ENCODE measurements around the gene NPHP3. TPM values are rescaled to one million over a fixed set of nuclear protein-coding genes. Genes with fewer than 3 reads are reported as not detected.
"Not testable (repeated sequence)": the region's sequence is repeated elsewhere in the genome, so short reads cannot be mapped to it uniquely, and the experiment has no call there.

The NPHP3 gene, protein sequence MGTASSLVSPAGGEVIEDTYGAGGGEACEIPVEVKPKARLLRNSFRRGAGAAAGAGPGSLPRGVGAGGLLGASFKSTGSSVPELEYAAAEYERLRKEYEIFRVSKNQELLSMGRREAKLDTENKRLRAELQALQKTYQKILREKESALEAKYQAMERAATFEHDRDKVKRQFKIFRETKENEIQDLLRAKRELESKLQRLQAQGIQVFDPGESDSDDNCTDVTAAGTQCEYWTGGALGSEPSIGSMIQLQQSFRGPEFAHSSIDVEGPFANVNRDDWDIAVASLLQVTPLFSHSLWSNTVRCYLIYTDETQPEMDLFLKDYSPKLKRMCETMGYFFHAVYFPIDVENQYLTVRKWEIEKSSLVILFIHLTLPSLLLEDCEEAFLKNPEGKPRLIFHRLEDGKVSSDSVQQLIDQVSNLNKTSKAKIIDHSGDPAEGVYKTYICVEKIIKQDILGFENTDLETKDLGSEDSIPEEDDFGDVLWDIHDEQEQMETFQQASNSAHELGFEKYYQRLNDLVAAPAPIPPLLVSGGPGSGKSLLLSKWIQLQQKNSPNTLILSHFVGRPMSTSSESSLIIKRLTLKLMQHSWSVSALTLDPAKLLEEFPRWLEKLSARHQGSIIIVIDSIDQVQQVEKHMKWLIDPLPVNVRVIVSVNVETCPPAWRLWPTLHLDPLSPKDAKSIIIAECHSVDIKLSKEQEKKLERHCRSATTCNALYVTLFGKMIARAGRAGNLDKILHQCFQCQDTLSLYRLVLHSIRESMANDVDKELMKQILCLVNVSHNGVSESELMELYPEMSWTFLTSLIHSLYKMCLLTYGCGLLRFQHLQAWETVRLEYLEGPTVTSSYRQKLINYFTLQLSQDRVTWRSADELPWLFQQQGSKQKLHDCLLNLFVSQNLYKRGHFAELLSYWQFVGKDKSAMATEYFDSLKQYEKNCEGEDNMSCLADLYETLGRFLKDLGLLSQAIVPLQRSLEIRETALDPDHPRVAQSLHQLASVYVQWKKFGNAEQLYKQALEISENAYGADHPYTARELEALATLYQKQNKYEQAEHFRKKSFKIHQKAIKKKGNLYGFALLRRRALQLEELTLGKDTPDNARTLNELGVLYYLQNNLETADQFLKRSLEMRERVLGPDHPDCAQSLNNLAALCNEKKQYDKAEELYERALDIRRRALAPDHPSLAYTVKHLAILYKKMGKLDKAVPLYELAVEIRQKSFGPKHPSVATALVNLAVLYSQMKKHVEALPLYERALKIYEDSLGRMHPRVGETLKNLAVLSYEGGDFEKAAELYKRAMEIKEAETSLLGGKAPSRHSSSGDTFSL (N-terminal part only)
- 50.6 TPM for total RNA-seq

DNA sequence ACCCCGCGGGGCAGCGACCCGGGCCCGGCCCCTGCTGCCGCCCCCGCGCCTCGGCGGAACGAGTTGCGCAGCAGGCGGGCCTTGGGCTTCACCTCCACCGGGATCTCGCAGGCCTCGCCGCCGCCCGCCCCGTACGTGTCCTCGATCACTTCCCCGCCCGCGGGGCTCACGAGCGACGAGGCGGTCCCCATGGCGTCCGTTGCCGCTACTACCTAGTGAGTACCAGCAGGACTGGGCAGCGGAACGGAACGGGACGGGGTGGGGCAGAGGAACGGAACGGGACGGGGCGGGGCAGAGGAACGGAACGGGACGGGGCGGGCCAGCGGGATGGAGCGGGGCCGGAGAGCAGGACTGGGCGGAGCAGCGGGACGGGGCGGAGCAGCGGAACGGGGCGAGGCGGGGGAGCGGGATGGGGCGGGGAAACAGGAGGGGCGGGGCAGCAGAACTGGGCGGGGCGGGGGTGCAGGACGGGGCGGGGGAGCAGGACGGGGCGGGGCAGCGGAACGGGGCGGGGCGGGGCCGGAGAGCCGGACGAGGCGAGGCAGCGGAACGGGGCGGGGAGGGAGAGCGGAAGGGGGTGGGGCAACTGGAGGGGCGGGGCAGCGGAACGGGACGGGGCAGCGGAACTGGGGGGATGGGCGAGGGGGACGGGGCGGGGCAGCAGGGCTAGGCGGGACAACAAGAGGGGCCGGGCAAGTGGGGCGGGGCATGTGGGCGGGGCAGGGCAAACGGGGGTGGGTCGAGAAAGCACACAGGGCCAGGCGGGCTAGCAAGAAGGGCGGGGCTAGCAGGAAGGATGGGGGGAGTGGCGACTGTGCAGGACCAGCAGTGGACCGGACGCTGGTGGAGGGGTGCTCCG, at the start of gene NPHP3:
NPHP3 (minus strand) TSS at position 245 of the 859 bp plus-strand sequence; CDS start at position 191, 54 bp downstream.
- Histone ChIP-seq H3K4me3 (ENCODE audit: low read length in 3 of 3) (peak within 1 kb of the TSS; percentile 87 to 95 (median 88)), H3K4me1 (ENCODE audit: control insufficient read depth in 3 of 3, insufficient read depth in 3 of 3, low read length in 3 of 3) (peaks cover 11 to 33% (median 18%) of the 10 kb centered on the region in 3 donors), H3K27me3 (ENCODE audit: control insufficient read depth in 3 of 3, insufficient read depth in 3 of 3, low read length in 3 of 3) (no peaks in the 10 kb centered on the region), H3K9ac (ENCODE audit: low read depth in 1 of 3, low read length in 3 of 3) (peak within 1 kb of the TSS; percentile 84 to 90 (median 89)), H3K27ac (ENCODE audit: low read depth, low read length) (peak within 1 kb of the TSS; percentile 97), H3K9me3 (ENCODE audit: control insufficient read depth in 3 of 3, low read length in 3 of 3) (no peaks in the 10 kb centered on the region), H3K36me3 (ENCODE audit: control insufficient read depth in 3 of 3, insufficient read depth in 3 of 3, low read length in 3 of 3) (peaks cover 0 to 10% (median 4%) of the 10 kb centered on the region in 3 donors)

DNA sequence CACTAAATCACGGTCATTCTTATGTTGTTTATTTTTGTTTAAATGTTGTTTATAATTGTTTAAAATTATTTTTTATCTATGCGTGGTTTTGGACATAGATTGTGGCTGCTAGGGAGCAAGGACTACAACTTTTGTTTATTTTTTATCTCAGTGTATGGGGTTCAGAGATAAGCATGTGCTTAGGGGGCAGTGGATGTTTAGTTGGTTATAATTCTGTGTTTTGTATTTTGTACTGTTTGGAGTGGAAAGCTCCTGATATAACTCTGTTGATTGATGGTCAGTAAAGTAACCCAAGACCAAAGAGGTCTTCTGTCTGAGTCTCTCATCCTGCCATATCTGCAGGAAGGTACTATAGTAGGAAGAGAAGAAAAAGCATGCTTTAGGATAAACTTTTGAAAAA, 36.5 kb upstream of the NPHP3 start:
- Histone ChIP-seq H3K27me3 (ENCODE audit: control insufficient read depth in 3 of 3, insufficient read depth in 3 of 3, low read length in 3 of 3) (no peaks in the 10 kb centered on the region), H3K27ac (ENCODE audit: low read depth, low read length) (no peak overlapping the region), H3K4me3 (ENCODE audit: low read length in 3 of 3) (no peak overlapping the region), H3K36me3 (ENCODE audit: control insufficient read depth in 3 of 3, insufficient read depth in 3 of 3, low read length in 3 of 3) (no peaks in the 10 kb centered on the region), H3K9ac (ENCODE audit: low read depth in 1 of 3, low read length in 3 of 3) (no peak overlapping the region), H3K4me1 (ENCODE audit: control insufficient read depth in 3 of 3, insufficient read depth in 3 of 3, low read length in 3 of 3) (no peaks in the 10 kb centered on the region), H3K9me3 (ENCODE audit: control insufficient read depth in 3 of 3, low read length in 3 of 3) (no peaks in the 10 kb centered on the region)

DNA sequence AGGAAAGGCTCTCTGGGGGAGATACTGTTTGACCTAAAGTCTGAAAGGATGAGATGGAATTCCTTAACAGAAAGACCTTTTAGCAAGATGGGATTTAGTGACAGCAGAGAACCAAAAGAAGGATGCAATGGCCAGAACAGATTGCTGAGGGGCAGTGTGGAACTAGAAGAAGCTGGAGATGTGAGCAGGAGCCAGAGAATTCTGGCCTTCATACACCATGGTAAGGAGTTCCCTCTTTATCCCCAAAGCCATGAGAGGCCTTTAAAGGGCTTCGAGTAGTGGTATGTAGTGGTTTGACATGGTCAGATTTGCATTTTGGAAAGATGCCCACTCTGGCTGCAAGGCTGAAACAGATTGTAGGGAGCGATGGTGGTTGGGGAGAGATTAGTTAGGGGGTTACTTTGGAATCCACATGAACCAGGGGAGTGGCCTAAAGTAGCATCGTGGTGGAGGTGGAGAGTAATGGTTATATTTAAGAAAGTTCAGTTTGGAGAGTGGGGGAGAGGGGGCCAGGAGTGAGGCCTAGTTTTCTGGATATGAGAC, 34.0 kb upstream of the NPHP3 start:
- Histone ChIP-seq H3K9me3 (ENCODE audit: control insufficient read depth in 3 of 3, low read length in 3 of 3) (no peaks in the 10 kb centered on the region), H3K4me1 (ENCODE audit: control insufficient read depth in 3 of 3, insufficient read depth in 3 of 3, low read length in 3 of 3) (no peaks in the 10 kb centered on the region), H3K27ac (ENCODE audit: low read depth, low read length) (no peak overlapping the region), H3K36me3 (ENCODE audit: control insufficient read depth in 3 of 3, insufficient read depth in 3 of 3, low read length in 3 of 3) (no peaks in the 10 kb centered on the region), H3K27me3 (ENCODE audit: control insufficient read depth in 3 of 3, insufficient read depth in 3 of 3, low read length in 3 of 3) (no peaks in the 10 kb centered on the region), H3K4me3 (ENCODE audit: low read length in 3 of 3) (no peak overlapping the region), H3K9ac (ENCODE audit: low read depth in 1 of 3, low read length in 3 of 3) (no peak overlapping the region)

DNA sequence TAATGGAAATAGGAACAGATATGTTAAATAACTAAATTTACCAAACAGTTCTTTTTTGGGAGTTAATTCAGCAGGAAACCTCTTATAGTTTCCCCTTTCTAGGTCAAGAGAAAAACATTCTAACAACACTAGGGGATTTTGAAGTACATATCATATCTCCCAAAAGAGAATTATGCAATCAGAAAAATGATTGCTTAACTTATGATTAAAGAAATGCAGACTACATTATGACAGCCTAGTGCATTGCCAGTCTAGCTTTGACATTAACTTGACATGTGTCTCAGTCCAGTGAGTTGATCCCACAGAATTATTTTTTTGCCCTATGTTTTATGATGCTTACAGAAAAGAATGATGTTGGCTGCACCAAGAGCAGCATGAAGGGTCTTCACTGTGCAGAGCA, 31.7 kb upstream of the NPHP3 start:
- H3K4me1 ChIP-seq (ENCODE audit: control insufficient read depth in 3 of 3, insufficient read depth in 3 of 3, low read length in 3 of 3) = no peaks in the 10 kb centered on the region
- no peaks in the 10 kb centered on the region for H3K36me3 ChIP-seq (ENCODE audit: control insufficient read depth in 3 of 3, insufficient read depth in 3 of 3, low read length in 3 of 3)
- no peaks in the 10 kb centered on the region for H3K9me3 ChIP-seq (ENCODE audit: control insufficient read depth in 3 of 3, low read length in 3 of 3)
- H3K4me3 ChIP-seq (ENCODE audit: low read length in 3 of 3) = no peak overlapping the region
- no peak overlapping the region for H3K9ac ChIP-seq (ENCODE audit: low read depth in 1 of 3, low read length in 3 of 3)
- no peak overlapping the region for H3K27ac ChIP-seq (ENCODE audit: low read depth, low read length)
- no peaks in the 10 kb centered on the region for H3K27me3 ChIP-seq (ENCODE audit: control insufficient read depth in 3 of 3, insufficient read depth in 3 of 3, low read length in 3 of 3)

DNA sequence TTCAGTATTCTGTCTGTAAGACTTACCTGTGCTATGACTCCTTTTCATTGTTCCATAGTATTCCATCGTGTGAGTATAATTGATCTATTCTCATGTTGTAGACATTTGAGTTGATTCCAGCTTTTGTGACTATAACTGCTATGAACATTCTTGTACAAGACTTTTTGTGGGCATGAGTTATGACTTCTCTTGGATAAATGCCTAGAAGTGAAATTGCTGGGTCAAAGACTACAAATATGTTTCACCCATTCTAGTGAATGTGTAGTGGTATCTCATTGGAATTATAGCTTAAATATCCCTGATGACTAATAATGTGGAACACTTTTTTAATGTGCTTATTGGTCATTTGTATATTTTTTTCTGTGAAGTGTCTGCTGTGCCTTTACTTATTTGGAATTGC, 27.6 kb upstream of the NPHP3 start:
- Histone ChIP-seq H3K27me3 (ENCODE audit: control insufficient read depth in 3 of 3, insufficient read depth in 3 of 3, low read length in 3 of 3) (no peaks in the 10 kb centered on the region), H3K36me3 (ENCODE audit: control insufficient read depth in 3 of 3, insufficient read depth in 3 of 3, low read length in 3 of 3) (no peaks in the 10 kb centered on the region), H3K4me3 (ENCODE audit: low read length in 3 of 3) (no peak overlapping the region), H3K4me1 (ENCODE audit: control insufficient read depth in 3 of 3, insufficient read depth in 3 of 3, low read length in 3 of 3) (no peaks in the 10 kb centered on the region), H3K9me3 (ENCODE audit: control insufficient read depth in 3 of 3, low read length in 3 of 3) (no peaks in the 10 kb centered on the region), H3K27ac (ENCODE audit: low read depth, low read length) (no peak overlapping the region), H3K9ac (ENCODE audit: low read depth in 1 of 3, low read length in 3 of 3) (no peak overlapping the region)

DNA sequence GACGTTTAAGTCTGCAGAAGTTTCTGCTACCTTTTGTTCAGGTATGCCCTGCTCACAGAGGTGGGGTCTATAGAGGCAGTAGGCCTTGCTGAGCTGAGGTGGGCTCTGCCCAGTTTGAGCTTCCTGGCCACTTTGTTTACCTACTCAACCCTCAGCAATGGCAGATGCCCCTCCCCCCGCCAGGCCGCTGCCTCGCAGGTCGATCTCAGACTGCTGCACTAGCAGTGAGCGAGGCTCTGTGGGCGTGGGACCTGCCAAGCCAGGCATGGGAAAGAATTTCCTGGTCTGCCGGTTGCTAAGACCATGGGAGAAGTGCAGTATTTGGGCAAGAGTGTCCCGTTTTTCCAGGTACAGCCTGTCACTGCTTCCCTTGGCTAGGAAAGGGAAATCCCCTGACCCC, 24.5 kb upstream of the NPHP3 start:
- not testable (repeated sequence) for H3K36me3 ChIP-seq (ENCODE audit: control insufficient read depth in 3 of 3, insufficient read depth in 3 of 3, low read length in 3 of 3); H3K27me3 ChIP-seq (ENCODE audit: control insufficient read depth in 3 of 3, insufficient read depth in 3 of 3, low read length in 3 of 3); H3K4me1 ChIP-seq (ENCODE audit: control insufficient read depth in 3 of 3, insufficient read depth in 3 of 3, low read length in 3 of 3); H3K9ac ChIP-seq (ENCODE audit: low read depth in 1 of 3, low read length in 3 of 3); H3K4me3 ChIP-seq (ENCODE audit: low read length in 3 of 3); H3K9me3 ChIP-seq (ENCODE audit: control insufficient read depth in 3 of 3, low read length in 3 of 3); H3K27ac ChIP-seq (ENCODE audit: low read depth, low read length)

DNA sequence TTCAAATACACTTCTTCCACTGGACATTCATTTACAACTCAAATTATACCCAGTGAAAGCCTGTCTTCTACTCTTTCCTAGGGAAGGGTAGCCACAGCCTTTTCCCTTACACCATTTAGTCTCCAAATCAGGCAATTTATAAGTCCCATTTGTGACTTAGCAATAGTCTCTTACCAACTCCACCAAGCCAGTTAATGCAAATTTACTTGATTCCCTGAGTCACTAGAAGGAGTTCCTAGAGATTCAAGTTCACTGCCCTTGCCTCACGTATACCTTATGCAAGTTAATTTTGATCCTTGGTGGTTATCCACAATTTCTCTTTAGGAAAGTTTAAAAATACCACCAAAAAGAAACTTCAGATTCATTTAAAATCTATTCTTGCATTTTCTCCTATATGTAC, 16.1 kb upstream of the NPHP3 start:
- Histone ChIP-seq H3K27me3 (ENCODE audit: control insufficient read depth in 3 of 3, insufficient read depth in 3 of 3, low read length in 3 of 3) (no peaks in the 10 kb centered on the region), H3K27ac (ENCODE audit: low read depth, low read length) (no peak overlapping the region), H3K4me1 (ENCODE audit: control insufficient read depth in 3 of 3, insufficient read depth in 3 of 3, low read length in 3 of 3) (no peaks in the 10 kb centered on the region), H3K9me3 (ENCODE audit: control insufficient read depth in 3 of 3, low read length in 3 of 3) (no peaks in the 10 kb centered on the region), H3K36me3 (ENCODE audit: control insufficient read depth in 3 of 3, insufficient read depth in 3 of 3, low read length in 3 of 3) (no peaks in the 10 kb centered on the region), H3K4me3 (ENCODE audit: low read length in 3 of 3) (no peak overlapping the region), H3K9ac (ENCODE audit: low read depth in 1 of 3, low read length in 3 of 3) (no peak overlapping the region)

DNA sequence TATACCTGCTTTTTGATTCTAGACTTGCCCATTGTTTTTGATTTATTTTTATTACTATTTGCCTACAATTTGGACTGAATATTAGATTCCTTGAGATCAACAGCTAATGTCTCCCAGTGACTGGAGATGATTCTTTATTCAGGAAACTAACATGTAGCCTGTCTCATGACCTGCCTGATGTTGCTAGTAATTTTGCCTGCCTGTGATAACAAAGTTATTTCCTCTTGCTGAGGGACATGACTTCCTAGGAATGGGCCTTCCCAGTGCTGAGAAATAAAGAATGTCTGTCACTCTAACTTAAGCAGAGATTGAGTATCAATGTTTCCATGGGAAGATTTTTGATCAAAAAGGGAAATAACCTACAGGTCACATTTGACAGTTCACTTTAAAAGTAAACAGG, 13.4 kb upstream of the NPHP3 start:
- Histone ChIP-seq H3K27ac (ENCODE audit: low read depth, low read length) (no peak overlapping the region), H3K4me1 (ENCODE audit: control insufficient read depth in 3 of 3, insufficient read depth in 3 of 3, low read length in 3 of 3) (no peaks in the 10 kb centered on the region), H3K4me3 (ENCODE audit: low read length in 3 of 3) (no peak overlapping the region), H3K36me3 (ENCODE audit: control insufficient read depth in 3 of 3, insufficient read depth in 3 of 3, low read length in 3 of 3) (no peaks in the 10 kb centered on the region), H3K27me3 (ENCODE audit: control insufficient read depth in 3 of 3, insufficient read depth in 3 of 3, low read length in 3 of 3) (no peaks in the 10 kb centered on the region), H3K9me3 (ENCODE audit: control insufficient read depth in 3 of 3, low read length in 3 of 3) (no peaks in the 10 kb centered on the region), H3K9ac (ENCODE audit: low read depth in 1 of 3, low read length in 3 of 3) (no peak overlapping the region)
